ENCODE measurements around the gene PTPN14.

Gene PTPN14

GRCh38 chr1:214377886-214378285, 173.5 kb downstream of the PTPN14 start:
- peak; percentile 20 for DNase-seq (ENCODE audit: low spot score)
- no peak for FAIRE-seq

- FAIRE-seq (no peak), DNase-seq (ENCODE audit: low spot score) (no peak)
These were observed 173.9 kb downstream of the PTPN14 start for GRCh38 chr1:214377485-214377884.

GRCh38 chr1:214372092-214372491, 179.3 kb downstream of the PTPN14 start:
- FAIRE-seq (no peak), DNase-seq (ENCODE audit: low spot score) (no peak)

- FAIRE-seq: no peak
- no peak for DNase-seq (ENCODE audit: low spot score)
These were observed 180.8 kb downstream of the PTPN14 start for GRCh38 chr1:214370615-214371014.

- DNase-seq (ENCODE audit: low spot score): no peak
- no peak for FAIRE-seq
These were observed 182.0 kb downstream of the PTPN14 start for GRCh38 chr1:214369364-214369763.

- no peak for FAIRE-seq
These were observed 183.6 kb downstream of the PTPN14 start for GRCh38 chr1:214367841-214368240.

GRCh38 chr1:214364786-214365295, 186.6 kb downstream of the PTPN14 start:
- DNase-seq (ENCODE audit: low spot score) (no peak), FAIRE-seq (no peak)

More at GRCh38 chr1:214367841-214368240, 183.6 kb downstream of the PTPN14 start:
- no peak for DNase-seq (ENCODE audit: low spot score)

GRCh38 chr1:214364386-214364785, 187.0 kb downstream of the PTPN14 start:
- FAIRE-seq: no peak

GRCh38 chr1:214363386-214363785, 188.0 kb downstream of the PTPN14 start:
- FAIRE-seq: no peak
- no peak for DNase-seq (ENCODE audit: low spot score)

More at GRCh38 chr1:214364386-214364785, 187.0 kb downstream of the PTPN14 start:
- DNase-seq (ENCODE audit: low spot score): no peak

GRCh38 chr1:214362188-214362882, 189.1 kb downstream of the PTPN14 start:
- DNase-seq (ENCODE audit: low spot score): no peak
- FAIRE-seq: no peak

- DNase-seq (ENCODE audit: low spot score) (no peak), FAIRE-seq (no peak)
These were observed 189.8 kb downstream of the PTPN14 start for GRCh38 chr1:214361636-214362035.

- no peak for FAIRE-seq
- no peak for DNase-seq (ENCODE audit: low spot score)
These were observed 190.8 kb downstream of the PTPN14 start for GRCh38 chr1:214360525-214361164.

GRCh38 chr1:214360116-214360515, 191.3 kb downstream of the PTPN14 start:
- FAIRE-seq (no peak), DNase-seq (ENCODE audit: low spot score) (no peak)

GRCh38 chr1:214354440-214355148, 196.8 kb downstream of the PTPN14 start:
- DNase-seq (ENCODE audit: low spot score) (no peak), FAIRE-seq (no peak)

- no peak for DNase-seq (ENCODE audit: low spot score)
- FAIRE-seq: no peak
These were observed 198.6 kb downstream of the PTPN14 start for GRCh38 chr1:214352838-214353237.

GRCh38 chr1:214351551-214352277, 199.7 kb downstream of the PTPN14 start:
- FAIRE-seq (no peak), DNase-seq (ENCODE audit: low spot score) (no peak)

GRCh38 chr1:214349781-214350180, 201.6 kb downstream of the PTPN14 start:
- DNase-seq (ENCODE audit: low spot score): no peak
- no peak for FAIRE-seq

GRCh38 chr1:214349008-214349407, 202.4 kb downstream of the PTPN14 start:
- DNase-seq (ENCODE audit: low spot score): no peak
- no peak for FAIRE-seq

GRCh38 chr1:214344897-214345296, 206.5 kb downstream of the PTPN14 start:
- FAIRE-seq (no peak), DNase-seq (ENCODE audit: low spot score) (no peak)

- DNase-seq (ENCODE audit: low spot score): no peak
- no peak for FAIRE-seq
These were observed 208.9 kb downstream of the PTPN14 start for GRCh38 chr1:214342525-214342924.

- no peak for DNase-seq (ENCODE audit: low spot score)
- FAIRE-seq: no peak
These were observed 209.5 kb downstream of the PTPN14 start for GRCh38 chr1:214341932-214342331.

Data from urothelium cell line (cell line).